GOT3 (cell line): ENCODE results near the gene ABHD8.

Source experiments
- DNase-seq: peaks from one replicate; lab custom pipeline; 2025; ENCODE audit warnings: mixed read lengths; lab: John Stamatoyannopoulos, UW

ABHD8 gene

GRCh38 chr19:17333611-17334413, 30.6 kb upstream of the ABHD8 start:
- no peak for DNase-seq

GRCh38 chr19:17332677-17333581, 29.7 kb upstream of the ABHD8 start:
- DNase-seq: no peak

- DNase-seq: no peak
These were observed 29.1 kb upstream of the ABHD8 start for GRCh38 chr19:17332360-17332676.

GRCh38 chr19:17331045-17331558, 27.9 kb upstream of the ABHD8 start:
- no peak for DNase-seq

DNA sequence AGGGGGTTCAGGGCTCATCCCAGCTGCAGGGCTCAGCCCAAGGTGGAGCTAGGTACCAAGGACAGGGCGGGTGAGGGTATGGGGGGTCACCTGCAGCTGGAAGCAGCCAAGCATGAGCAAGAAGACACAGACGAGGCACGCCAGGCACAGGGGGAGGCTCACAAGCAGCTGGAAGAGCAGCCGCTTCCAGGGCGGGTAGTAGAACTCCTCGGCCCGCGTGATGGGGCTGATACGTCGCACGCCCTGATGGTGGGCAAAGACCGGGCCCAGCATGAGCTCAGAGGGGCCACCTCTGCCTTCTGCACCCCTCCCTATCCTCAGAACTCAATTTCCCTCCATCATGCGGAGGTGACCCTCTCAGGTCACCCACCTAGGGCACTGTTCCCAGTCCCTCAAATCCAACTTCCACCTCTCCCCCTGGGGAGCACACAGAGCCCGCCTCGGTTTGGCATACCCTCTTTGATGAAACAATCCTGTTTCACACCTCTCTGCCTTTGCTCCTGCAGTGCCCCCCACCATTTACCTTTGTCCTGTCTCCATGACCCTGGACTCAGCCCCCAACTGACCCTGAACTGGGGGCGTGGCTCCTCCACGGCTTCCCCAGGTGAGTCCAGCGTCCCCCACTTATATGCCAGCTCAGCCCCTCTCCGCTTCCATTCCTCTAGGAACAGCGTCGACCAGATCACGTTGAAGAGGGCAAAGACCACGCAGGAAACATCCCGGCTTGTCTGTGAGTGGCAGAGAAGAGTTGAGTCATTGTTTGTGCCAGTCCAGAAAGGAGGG, 27.2 kb upstream of the ABHD8 start:
- no peak for DNase-seq

DNA sequence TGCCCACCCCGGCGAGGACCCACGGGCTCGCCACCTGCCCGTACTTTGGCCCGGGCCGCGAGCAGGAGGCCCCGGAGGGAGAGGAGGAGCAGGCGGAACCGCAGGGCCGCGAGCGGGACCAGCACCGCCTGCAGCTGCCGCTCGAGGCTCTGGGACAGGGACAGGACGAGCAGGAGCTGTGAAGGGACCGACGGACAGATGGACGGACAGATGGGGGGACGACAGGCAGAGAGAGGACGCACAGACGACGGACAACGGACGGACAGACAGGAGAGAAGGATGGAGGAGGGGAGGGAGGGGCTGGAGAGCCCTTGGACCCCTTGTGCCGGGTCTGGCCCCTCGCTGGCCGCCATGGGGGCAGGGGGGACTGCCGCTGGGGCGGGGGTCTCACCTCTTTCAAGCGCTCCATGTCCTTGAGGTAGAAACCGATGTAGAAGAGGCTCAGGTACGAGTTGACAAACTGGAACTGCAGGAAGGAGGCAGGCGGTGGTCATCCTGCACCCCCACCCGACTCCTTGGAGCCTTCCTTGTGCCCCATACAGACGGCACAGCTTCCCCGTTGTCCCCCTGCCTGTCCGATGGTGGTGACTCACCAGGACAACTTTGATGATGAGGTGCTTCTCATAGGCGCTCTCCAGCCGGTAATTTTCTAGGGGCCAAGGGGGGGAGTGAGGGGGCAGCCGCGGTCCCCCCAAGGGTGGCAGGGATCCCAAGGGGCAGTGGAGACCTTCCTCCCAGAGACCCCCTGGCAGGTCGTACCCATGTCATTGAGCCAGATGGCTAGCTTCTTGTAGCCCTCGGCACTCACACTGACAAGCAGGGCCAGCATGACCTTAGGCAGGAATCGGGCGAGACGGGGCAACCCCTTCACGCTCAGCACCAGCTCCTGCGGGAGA, 26.4 kb upstream of the ABHD8 start:
- DNase-seq: no peak

- no peak for DNase-seq
These were observed 25.5 kb upstream of the ABHD8 start for GRCh38 chr19:17328517-17329365.

DNA sequence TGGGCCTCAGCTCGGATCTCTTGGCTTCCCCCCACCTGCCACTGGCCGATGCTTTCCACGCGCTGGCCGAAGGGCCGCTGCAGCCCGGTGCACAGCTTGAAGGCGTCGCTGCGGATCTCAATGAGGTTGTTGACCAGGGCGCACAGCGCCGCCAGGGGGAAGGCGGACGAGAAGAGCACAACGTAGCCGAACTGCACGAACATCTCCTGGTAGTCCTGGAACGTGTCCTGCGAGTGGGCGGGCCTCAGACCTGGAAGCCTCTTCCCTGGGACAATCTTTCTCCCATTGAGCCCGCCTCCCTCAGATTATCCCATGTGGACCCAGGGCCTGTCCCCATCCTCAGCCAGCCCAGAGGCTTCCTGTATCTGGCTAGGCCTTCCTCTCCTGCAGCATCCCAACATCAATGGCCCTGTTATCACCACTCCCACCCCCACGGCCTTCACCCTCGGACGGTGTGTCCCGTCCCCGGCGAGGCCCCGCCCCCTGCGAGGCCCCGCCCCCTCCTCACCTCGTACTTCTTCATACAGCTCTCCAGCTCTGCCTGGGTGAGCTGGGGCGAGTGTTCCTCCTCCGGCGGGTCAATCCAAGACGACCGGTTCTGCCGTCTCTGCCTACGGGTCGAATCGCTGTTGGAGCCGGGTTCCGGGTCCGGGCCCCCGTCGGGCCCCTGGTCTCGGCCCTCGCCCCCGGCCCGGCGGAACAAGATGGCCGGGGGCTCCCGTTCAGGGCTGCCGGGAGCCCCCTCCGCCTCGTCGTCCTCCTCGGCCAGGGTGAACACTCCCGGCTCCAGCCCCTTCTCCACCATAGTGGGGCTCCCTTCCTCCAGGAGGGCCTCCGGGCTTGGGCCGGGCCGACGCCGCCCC, 24.7 kb upstream of the ABHD8 start:
- DNase-seq: no peak

- DNase-seq: no peak
These were observed 23.9 kb upstream of the ABHD8 start for GRCh38 chr19:17327068-17327653.

DNA sequence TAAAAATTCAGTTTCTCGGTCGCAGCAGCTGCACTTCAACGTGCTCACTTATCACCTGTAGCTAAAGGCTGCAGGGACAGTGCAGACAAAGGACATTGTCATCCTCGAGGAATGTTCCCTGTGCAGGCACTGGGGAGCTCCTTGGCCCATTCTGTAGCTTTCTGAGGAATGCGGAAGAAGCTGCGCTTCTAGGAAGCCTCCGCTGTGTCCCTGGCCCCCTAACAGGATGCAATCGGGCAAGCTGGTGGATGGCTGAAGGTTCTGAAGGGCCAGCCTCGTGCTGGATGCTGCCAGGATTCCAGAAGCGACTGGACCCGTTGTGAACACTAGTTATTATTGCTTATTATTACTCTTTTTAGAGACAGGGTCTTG, 23.4 kb upstream of the ABHD8 start:
- DNase-seq: no peak

- DNase-seq: no peak
These were observed 22.8 kb upstream of the ABHD8 start for GRCh38 chr19:17325881-17326594.

DNA sequence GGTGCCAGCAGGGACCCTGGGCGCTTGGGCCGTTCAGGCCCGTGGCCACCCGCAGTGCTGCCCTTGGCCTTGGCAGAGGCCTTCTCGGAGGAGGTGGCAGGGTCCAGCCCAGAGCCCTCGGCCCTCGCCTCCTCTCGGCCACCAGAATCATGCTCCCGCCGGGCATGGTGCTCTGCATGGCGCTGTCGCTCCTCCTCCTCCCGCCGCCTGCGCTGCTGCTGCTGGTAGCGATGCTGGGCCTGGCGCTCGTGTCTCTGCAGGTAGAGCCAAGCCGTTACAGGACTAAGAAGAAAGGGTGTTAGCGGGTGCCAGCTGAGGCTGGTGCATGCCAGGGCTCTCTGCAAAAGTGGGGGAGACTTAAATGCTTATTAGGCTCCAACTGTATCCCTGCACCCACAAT, 21.9 kb upstream of the ABHD8 start:
- DNase-seq: no peak

- DNase-seq: no peak
These were observed 21.3 kb upstream of the ABHD8 start for GRCh38 chr19:17324357-17325114.

GRCh38 chr19:17323964-17324332, 20.7 kb upstream of the ABHD8 start:
- DNase-seq: no peak

GRCh38 chr19:17323300-17323963, 20.2 kb upstream of the ABHD8 start:
- no peak for DNase-seq

DNA sequence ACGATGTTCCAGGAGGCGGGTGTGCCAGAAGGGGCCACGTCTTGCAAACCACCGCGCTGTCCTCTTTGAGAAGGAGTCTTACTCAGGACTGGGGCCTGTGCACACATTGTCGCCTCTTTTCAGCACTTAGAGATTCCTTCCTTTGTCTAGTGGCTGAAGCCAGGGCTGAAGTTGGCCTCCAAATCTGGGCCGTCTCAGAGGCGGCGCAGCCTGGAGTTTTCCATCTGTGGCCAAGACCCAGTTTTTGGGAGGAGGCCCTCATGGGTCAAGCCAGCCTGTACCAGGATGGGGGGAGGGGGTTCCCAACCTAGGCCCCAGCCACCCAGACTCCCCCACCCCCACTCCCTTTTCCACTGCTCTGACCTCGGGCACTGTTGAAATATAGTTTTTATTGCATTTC, 19.6 kb upstream of the ABHD8 start:
- DNase-seq: no peak
